Femur (tissue), 1 donor: Measurements from ENCODE around the gene MAP2K3.

ENCODE experiments used
- DNase-seq: peaks from one replicate; pipeline ENCODE4 v3.0.0-alpha.2; 2017

Gene MAP2K3

DNA sequence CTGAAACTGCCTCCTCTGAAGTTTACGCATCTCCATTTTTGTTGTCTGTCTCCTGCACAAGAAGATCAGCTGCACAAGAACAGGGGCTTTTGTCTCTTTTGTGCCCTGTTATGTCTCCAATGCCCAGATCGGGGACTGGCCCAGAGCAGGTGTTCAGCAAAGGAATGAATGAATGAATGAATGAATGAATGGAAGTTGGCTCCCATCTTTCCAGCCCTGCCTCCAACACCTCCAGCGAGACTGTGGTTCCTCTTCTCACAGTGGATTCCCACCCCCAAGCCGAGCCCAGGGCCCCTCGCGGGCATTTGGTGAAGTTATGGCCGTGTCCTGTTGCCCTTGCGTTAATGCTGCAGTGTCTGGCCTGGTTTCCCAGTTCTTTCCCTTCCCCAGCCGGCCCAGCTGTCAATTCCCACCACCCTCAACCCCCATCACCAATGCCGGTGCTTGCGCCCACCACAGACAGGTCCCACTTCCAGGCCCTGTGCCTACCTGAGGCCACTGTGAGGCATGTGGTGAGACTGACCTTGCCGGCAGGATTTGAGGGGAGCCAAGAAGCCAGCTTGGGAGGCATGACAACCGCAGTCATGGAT is 70.4 kb downstream of the MAP2K3 start:
- no peak for DNase-seq

DNA sequence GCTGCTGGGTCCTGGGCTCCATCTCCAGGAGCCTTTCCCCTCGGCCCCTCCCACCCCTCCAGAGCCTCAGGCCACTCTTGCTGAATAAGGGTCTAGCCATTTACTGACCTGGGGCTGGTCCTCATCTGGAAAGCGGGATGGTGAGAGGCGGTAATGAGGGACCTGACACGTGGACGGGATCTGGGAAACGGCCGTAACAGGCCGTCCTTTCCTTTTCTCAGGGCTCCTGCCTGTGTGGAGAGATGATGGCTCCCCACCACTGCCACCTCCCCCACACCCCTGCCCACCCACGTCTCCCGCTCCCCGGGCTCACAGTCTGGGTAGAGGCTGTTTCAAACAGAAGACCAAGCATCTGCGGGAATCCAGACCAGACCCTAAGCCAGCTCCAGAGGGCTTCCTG is 71.1 kb downstream of the MAP2K3 start:
- DNase-seq, result no peak

DNA sequence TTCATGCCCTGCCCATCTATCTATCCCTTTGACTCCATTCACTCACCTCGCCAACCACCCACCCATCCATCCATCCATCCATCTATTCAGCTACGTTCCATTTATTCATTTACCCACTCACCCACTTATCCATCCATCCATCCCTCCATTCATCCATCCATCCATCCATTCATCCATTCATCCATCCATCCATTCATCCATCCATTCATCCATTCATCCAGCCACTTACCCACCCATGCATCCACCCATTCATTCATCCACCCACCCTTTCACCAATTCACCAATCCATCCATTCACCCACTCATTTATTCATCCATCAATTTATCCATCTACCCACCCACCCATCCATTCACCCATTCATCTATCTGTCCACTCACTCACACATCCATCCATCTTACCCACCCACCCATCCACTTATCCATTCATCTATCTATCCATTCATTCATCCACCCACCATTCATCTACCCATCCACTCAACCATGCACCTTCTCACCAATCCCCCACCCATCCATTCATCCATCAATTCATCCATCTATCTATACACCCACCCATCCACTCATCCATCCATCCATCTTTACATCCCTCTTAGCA is 72.1 kb downstream of the MAP2K3 start:
- no peak for DNase-seq

DNA sequence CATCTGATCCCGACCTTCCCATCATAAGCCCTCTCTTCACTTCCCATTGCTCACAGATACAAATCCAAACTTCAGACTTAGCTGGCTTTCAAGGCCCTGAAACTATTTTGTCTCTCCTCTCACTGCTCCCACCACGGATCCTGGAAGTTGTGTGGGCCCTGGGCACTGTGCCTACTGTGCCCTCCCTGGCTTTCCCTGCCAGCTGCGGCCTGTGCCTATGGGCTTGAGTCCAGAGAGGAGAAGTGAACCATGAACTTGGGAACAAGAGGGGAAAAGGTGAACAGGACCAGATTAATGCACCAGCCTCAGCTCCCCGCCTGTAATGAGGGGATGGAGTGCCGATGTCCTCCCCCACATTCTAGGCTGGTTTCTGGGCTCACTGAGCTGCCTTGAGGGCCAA is 72.8 kb downstream of the MAP2K3 start:
- no peak for DNase-seq

DNA sequence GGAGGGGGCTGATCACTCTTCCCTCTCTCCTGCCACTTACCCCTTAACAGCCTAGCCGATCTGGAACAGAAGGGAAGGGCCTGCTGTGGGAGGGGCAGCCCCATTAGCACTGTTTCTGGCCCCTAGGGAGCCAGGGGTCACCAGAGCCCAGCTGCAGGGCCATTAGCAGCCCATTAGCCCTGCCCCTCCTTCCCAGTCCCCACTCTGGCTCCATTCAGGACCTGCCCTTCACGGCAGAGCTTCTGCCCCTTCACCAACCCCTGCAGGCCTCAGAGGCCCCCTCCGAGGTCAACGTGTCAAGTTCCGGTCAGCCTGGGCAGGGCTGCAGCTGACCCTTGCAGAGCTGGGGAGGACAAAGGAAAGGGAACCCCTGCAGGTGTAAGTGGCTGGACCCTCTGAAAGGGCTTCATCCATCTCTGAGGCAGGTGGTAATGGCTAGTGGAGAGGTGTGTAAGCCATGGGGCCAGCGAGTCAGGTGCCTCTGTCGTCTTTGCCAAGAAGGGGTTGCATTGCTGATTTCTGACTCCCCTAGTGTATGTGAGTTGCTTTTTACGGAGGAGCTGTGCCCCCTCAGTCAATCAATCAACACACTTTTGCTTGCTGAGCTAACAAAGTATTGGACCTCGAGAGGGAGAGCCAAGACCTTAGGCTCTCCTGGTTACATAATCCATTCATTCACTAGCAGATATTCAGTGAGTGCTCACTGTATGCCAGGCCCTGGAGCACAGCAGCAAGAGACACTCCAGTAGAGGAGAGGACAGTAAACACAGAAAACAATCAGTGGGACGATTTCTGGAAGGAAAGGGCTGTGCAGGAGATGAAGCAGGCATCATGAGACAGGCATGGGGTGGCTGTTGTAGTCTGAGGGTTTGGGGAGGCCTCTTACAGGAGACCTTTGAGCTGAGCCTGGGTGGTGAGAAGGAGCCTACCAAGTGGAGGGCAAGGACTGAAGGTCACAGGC is 73.5 kb downstream of the MAP2K3 start:
- no peak for DNase-seq

DNA sequence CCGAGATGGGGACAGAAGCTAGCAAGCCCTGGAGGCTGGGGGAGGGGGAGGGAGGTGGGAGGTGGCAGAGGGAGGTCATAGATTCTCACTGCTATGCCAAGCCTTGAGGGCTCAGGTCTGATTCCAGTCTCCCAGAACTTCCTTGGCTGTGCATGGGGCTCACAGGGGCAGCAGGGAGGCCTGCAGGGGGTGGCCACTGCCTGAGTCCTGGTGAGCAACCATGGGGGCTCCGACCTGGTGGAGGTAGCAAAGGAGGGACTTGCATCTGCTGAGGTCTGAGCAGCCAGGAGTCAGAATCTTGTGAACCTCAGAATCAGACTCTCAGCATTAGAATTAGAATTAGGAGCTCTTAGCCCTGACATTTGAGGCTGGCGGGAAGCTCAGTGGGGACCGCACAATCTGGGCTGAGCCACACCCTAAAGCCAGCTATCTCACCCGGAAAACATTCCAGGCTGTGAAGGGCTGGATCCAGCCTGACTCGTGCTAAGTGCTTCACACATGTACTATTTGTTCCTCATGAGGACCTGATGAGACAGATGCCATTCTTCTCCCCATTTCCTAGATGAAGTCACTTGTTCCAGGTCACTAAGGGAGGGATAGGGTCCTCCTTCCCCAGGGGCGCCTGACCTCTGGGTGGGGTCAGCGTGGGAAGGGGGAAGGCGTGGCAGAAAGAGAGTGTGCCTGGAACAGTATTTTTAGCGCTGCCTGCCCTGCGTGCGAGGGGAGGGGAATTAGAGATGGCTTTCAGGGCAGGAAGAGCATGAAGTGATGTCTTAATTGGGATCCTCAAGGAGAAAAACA is 74.4 kb downstream of the MAP2K3 start:
- DNase-seq, result no peak

DNA sequence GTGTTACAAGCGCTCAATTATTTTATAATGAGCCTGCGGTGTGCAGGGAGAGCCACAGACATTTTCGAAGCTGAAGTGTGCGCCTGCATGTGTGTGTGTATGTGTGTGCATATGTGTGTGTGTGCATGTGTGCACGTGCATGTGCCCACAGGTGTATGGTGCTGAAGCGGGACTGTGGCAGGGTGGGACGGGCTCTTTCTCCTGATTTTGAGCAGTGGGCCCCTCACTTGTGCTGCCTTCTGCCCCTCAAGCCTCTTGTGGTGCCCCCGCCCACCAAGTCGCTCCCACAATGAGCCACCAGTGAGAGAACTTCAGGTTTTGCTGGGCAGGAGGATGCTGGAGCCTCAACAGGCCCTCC is 75.0 kb downstream of the MAP2K3 start:
- DNase-seq, result no peak

DNA sequence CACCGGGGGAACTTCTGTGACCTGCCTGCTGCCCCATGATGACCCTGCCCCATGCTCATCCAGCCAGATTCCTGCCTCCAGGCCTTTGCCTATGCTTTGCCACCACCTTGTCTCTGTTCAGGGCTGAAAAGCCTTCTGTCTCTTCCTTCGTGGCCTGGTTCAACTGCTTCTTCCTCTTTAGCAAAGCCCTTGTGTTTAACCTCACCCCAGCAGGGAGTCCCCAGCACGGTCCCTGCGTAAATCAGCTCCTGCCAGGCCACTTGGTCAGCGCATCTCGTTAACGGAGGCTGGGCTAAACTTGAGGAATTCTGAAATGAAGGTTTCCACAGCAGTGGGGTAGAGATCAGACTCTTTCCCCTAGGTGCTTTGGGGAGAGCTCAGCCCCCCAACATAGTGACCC is 75.5 kb downstream of the MAP2K3 start:
- DNase-seq, result no peak

DNA sequence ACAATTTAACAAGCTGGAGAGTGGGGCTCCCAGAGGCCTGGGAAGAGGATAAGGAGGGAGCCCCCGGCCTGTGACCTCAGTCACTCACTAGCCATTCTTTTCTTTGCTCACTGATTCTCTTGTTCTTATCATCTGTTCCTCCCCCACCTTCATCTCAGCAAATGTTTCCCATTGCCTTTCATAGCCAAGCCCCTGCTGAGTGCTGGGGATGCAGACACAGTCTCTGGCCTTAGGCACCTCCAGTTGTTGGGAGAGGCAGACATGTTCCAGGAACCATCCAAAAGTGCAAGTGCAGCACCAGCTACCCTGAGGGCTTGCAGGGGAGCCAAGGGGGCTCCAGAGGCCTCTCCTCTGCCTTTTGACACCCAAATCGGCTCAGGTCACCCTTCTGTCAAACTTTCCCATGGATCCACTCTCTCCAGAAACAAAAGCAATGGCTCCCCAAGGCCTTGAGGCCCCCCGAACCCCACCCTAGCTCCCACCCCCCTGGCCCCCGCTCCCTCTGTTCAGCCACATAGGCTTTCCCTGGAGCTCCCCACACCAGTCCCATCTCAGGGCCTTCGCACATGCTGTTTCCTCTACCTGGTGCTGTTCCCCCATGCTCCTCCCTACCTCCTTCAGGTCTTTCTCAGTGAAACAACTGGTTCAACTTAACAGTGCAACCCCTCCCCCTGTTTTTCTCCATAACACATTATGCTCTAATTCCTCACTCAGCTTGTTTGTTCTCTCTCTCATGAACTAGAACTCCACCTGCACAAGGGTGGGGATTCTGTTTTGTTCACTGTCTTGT is 76.7 kb downstream of the MAP2K3 start:
- no peak for DNase-seq

DNA sequence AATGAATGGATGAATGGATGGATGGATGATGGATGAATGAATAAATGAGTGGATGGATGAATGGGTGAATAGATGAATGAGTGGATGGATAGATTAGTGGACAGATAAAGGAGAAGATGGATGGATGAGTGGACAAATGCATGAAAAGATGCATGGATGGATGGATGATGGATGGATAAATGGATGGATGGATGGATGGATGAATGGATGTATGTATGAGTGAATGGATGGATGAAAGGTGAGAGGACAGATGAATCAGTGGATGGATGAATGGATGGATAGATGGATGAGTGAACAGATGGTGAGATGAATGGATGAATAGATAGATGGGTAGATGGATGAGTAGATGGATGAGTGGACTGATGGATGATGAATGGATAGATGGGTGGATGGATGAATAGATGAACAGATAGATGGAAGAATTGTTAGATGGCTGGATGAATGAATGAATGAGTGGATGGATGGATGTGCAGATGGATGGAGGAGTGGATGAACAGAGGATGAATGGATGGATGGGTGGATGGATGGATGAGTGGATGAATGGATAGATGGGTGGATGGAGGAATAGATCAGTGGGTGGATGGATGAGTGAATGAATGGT is 77.9 kb downstream of the MAP2K3 start:
- no peak for DNase-seq

DNA sequence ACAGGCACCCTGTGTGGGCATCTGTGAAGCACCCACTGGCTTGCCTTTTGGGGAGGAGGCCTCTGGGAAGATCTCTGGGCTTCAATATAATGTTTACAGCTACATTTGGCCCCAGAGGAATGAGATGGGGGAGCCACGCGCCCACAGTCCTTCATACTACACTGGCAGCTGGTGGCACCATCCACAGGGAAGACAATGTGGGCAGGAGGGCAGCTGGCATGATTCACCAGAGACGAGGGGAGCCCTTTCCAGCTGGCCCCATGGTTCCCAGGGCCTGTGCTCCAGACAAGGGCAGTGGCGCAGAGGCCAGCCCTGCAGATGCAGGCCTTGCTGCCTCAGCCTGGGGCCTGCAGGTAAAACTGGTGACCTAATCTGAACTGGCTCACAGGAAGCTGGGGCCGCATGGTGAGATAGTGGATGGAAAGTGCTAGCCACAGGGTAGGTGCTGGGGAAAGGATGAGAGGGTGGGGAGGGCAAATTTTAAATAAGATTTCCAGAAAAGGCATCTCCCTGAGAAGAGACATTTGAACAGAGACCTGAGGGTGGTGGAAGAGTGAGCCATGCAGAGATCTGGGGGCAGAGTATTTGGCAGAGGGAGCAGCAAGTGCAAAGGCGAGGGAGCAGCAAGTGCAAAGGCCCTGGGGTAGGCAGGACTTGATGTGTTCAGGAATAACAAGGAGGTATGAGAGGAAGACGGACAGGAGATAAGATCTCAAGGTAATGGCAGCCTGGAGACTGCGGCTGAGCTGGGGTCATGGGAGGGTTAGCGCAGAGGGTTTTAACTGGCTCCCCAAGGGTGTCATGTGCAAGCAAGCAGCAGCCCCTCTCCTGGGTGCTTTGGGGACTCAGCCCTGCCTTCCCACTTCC is 79.5 kb downstream of the MAP2K3 start:
- no peak for DNase-seq
